ENCODE results near the gene OBSCN. TPM values are rescaled to one million over a fixed set of nuclear protein-coding genes. Genes with fewer than 3 reads are reported as not detected.

The OBSCN gene
- total RNA-seq (2021) = 30.8 and 33.3 TPM in 2 replicates
- long read RNA-seq, partial matches to known transcripts = 16 of 35 reads
- long read RNA-seq, other reads (novel, unspliced or antisense) = 19 of 35 reads

GRCh38 chr1:228207851-228208821 is at the start of gene OBSCN:
TSS of gene OBSCN (plus strand) at chr1:228208044. CDS start at chr1:228211784, 3,740 bp downstream.
- Mint-ChIP-seq H3K4me3 (no peak within 1 kb of the TSS), H3K27me3 (ENCODE audit: low read depth) (peaks cover 31% of the 10 kb centered on the region), H3K27ac (no peak within 1 kb of the TSS; a peak in 1 of 7 replicates), H3K36me3 (ENCODE audit: insufficient read depth in 1 of 3, low read depth in 3 of 3) (no peaks in the 10 kb centered on the region), H3K9me3 (no peaks in the 10 kb centered on the region), H3K4me1 (peaks cover 2% of the 10 kb centered on the region in 2 experiments; a peak in 2 of 4 replicates)
- Histone ChIP-seq H2AFZ (ENCODE audit: low read length) (no peak within 1 kb of the TSS), H3K79me1 (ENCODE audit: insufficient read depth, low read depth, low read length, poor library complexity, severe bottlenecking) (no peaks in the 10 kb centered on the region), H4K5ac (ENCODE audit: insufficient read length, low read depth, low read length) (no peak within 1 kb of the TSS), H3K14ac (ENCODE audit: insufficient read depth, low read length) (no peak within 1 kb of the TSS), H3K56ac (ENCODE audit: insufficient read length, low read depth, low read length) (no peak within 1 kb of the TSS), H2BK120ac (ENCODE audit: low read depth, low read length, poor library complexity, severe bottlenecking) (no peak within 1 kb of the TSS), H4K20me1 (ENCODE audit: control insufficient read depth, insufficient read depth, insufficient read length) (no peaks in the 10 kb centered on the region), H3K79me2 (ENCODE audit: insufficient read depth, low read length) (no peaks in the 10 kb centered on the region), H3K4me1 (ENCODE audit: insufficient read depth, low read length) (no peaks in the 10 kb centered on the region), H3K4me2 (ENCODE audit: insufficient read depth, insufficient read length, low read length) (no peak within 1 kb of the TSS), H3K18ac (ENCODE audit: insufficient read length, low read depth, low read length) (no peak within 1 kb of the TSS), H3K4ac (ENCODE audit: low read depth, low read length) (no peak within 1 kb of the TSS), H3K9ac (ENCODE audit: extremely low read depth, insufficient read length, low read length) (no peak within 1 kb of the TSS), H2BK12ac (ENCODE audit: insufficient read length, low read depth, low read length) (no peak within 1 kb of the TSS), H3K27ac (ENCODE audit: insufficient read length, low read depth, low read length) (no peak within 1 kb of the TSS), H3K27me3 (ENCODE audit: insufficient read depth, low read length) (no peaks in the 10 kb centered on the region; the same call in 1 of the 2 replicates), H2AK5ac (ENCODE audit: insufficient read length, low read length) (no peak within 1 kb of the TSS), H3K23me2 (ENCODE audit: insufficient read length, low read depth, low read length, poor library complexity, severe bottlenecking) (peaks cover 5% of the 10 kb centered on the region), H2BK20ac (ENCODE audit: low read depth, low read length, poor library complexity, severe bottlenecking) (no peak within 1 kb of the TSS), H2BK15ac (ENCODE audit: low read depth, low read length) (no peak within 1 kb of the TSS), H3K9me3 (ENCODE audit: control insufficient read depth, low read depth, low read length) (no peaks in the 10 kb centered on the region), H2BK5ac (ENCODE audit: insufficient read length, low read length) (no peak within 1 kb of the TSS), H4K8ac (replicated peaks; ENCODE audit: insufficient read length, low read depth, low read length) (no peak within 1 kb of the TSS), H3T11ph (ENCODE audit: low read length) (no peak within 1 kb of the TSS), H4K91ac (ENCODE audit: insufficient read length, low read depth, low read length) (no peak within 1 kb of the TSS), H3K23ac (ENCODE audit: insufficient read length, low read depth, low read length) (no peak within 1 kb of the TSS)
- no peak for TF ChIP-seq CTCF (conservative IDR thresholded peaks at IDR 0.05)
- DNase-seq = no peak
- WGBS (ENCODE audit: extremely low coverage, insufficient read length, low lambda C conversion rate) = no CpG with 5 or more reads among the region's 30 CpGs

Measured in H9 (cell line).